SK-N-SH (cell line): ENCODE results near the gene ADGRL3. TPM values are rescaled to one million over a fixed set of nuclear protein-coding genes. Genes with fewer than 3 reads are reported as not detected.

Experiments used
- CTCF ChIA-PET: fragments of 300-600, 350-600 bp; formaldehyde crosslinking; extraction: SDS; loops from one replicate; lab custom pipeline; 2021; lab: Yijun Ruan, JAX
- POLR2A ChIA-PET: fragments of 350-600 bp; sonication (Branson Sonifier 250); formaldehyde crosslinking; extraction: SDS; loops from one replicate; lab custom pipeline; 2020; ENCODE audit warnings: antibody characterized with exemption, inconsistent platforms; lab: Yijun Ruan, JAX
- DNase-seq: peaks from one replicate; pipeline ENCODE4 v3.0.0; 2012
- H2AFZ ChIP-seq: fragments of 200-600 bp; sonication (generic); 2 replicates; pipeline ENCODE4 v1.8.1; 2016; ENCODE audit warnings: antibody characterized with exemption, mild to moderate bottlenecking, low read depth
- H3F3A ChIP-seq: fragments of 200-600 bp; sonication (generic); replicated peaks from 2 replicates; pipeline ENCODE3; 2016; ENCODE audit warnings: antibody characterized with exemption, mild to moderate bottlenecking; ENCODE audit not compliant: insufficient read depth
- H3K27ac ChIP-seq, 2 experiments: fragments of 200-500 bp in 1 of 2; fragments of 200-600 bp in 1 of 2; sonication (Bioruptor generic) in 1 of 2; sonication (generic), shearing (Covaris generic) in 1 of 2; 2 replicates each; pipeline versions ENCODE4 v1.5.1 to v1.6.1; 2014 to 2016; ENCODE audit warnings: low read depth in 2 of 2, inconsistent platforms in 1 of 2, low read length in 1 of 2, mild to moderate bottlenecking in 1 of 2, mixed read lengths in 1 of 2
- H3K27me3 ChIP-seq: fragments of 200-600 bp; sonication (generic), shearing (Covaris generic); 2 replicates; pipeline ENCODE4 v1.6.1; 2016; ENCODE audit warnings: mixed run types; ENCODE audit not compliant: insufficient read depth
- H3K36me3 ChIP-seq, 2 experiments: fragments of 200-500 bp in 1 of 2; fragments of 200-600 bp in 1 of 2; sonication (Bioruptor generic) in 1 of 2; sonication (generic) in 1 of 2; replicated peaks in 1 of 2; 2 replicates each; pipeline versions ENCODE3 to v1.5.1; 2014 to 2016; ENCODE audit warnings: low read length in 1 of 2, mild to moderate bottlenecking in 1 of 2; ENCODE audit not compliant: insufficient read depth in 2 of 2, control insufficient read depth in 1 of 2
- H3K4me1 ChIP-seq, 2 experiments: fragments of 200-500 bp in 1 of 2; fragments of 200-600 bp in 1 of 2; sonication (Bioruptor generic) in 1 of 2; sonication (generic), shearing (Covaris generic) in 1 of 2; 2 replicates each; pipeline versions ENCODE4 v1.5.1 to v1.6.1; 2014 to 2016; ENCODE audit warnings: low read depth in 1 of 2, low read length in 1 of 2, mixed run types in 1 of 2; ENCODE audit not compliant: insufficient read depth in 2 of 2, control insufficient read depth in 1 of 2
- H3K4me2 ChIP-seq: fragments of 200-600 bp; sonication (generic), shearing (Covaris generic); 2 replicates; pipeline ENCODE4 v1.6.1; 2017; ENCODE audit warnings: mixed run types
- H3K4me3 ChIP-seq, 2 experiments: fragments of 200-500 bp in 1 of 2; fragments of 200-600 bp in 1 of 2; sonication (Bioruptor generic) in 1 of 2; sonication (generic), shearing (Covaris generic) in 1 of 2; 2 replicates each; pipeline versions ENCODE4 v1.5.1 to v1.8.1; 2014 to 2016; ENCODE audit warnings: low read depth in 2 of 2, inconsistent platforms in 1 of 2, low read length in 1 of 2, mild to moderate bottlenecking in 1 of 2, mixed read lengths in 1 of 2, moderate library complexity in 1 of 2
- H3K79me2 ChIP-seq: fragments of 200-600 bp; sonication (generic); 2 replicates; pipeline ENCODE4 v1.8.1; 2017; ENCODE audit warnings: mild to moderate bottlenecking; ENCODE audit not compliant: insufficient read depth
- H3K9ac ChIP-seq: fragments of 200-600 bp; sonication (generic); 2 replicates; pipeline ENCODE4 v1.6.1; 2017; ENCODE audit warnings: mixed run types
- H3K9me2 ChIP-seq: fragments of 200-600 bp; sonication (generic); 2 replicates; pipeline ENCODE4 v1.6.1; 2017; ENCODE audit warnings: mixed run types
- H3K9me3 ChIP-seq: fragments of 200-600 bp; sonication (generic); 2 replicates; pipeline ENCODE4 v1.6.1; 2017; ENCODE audit warnings: mixed run types, mild to moderate bottlenecking, moderate library complexity
- H4K20me1 ChIP-seq: fragments of 200-600 bp; sonication (generic); 2 replicates; pipeline ENCODE4 v1.6.1; 2017; ENCODE audit warnings: mild to moderate bottlenecking, mixed run types; ENCODE audit not compliant: insufficient read depth
- CHD2 ChIP-seq: fragments of 150-350 bp; IDR thresholded peaks from 2 replicates; pipeline ENCODE4 v1.6.1; 2018; ENCODE audit warnings: low read length; ENCODE audit not compliant: partially characterized antibody
- ELF1 ChIP-seq: IDR thresholded peaks from 2 replicates; pipeline ENCODE4 v1.4.0; 2012
- EP300 ChIP-seq, 2 experiments: IDR thresholded peaks; 2 replicates each; pipeline versions ENCODE4 v1.4.0 to v1.6.1; 2012; ENCODE audit warnings: borderline replicate concordance in 1 of 2, low read depth in 1 of 2, low read length in 1 of 2
- EZH2phosphoT487 ChIP-seq: fragments of 200-600 bp; sonication (generic); IDR thresholded peaks from 2 replicates; pipeline ENCODE4 v1.6.1; 2017; ENCODE audit warnings: low read depth, mixed run types, mild to moderate bottlenecking, antibody characterized with exemption, moderate library complexity, borderline replicate concordance
- JUND ChIP-seq: IDR thresholded peaks from 2 replicates; pipeline ENCODE4 v1.4.0; 2012
- MAX ChIP-seq: IDR thresholded peaks from 2 replicates; pipeline ENCODE4 v1.4.0; 2012; ENCODE audit warnings: low read depth
- MEF2A ChIP-seq: IDR thresholded peaks from 2 replicates; pipeline ENCODE4 v1.4.0; 2012; ENCODE audit warnings: low read depth, borderline replicate concordance
- NRF1 ChIP-seq: IDR thresholded peaks from 2 replicates; pipeline ENCODE4 v1.6.1; 2012; ENCODE audit warnings: low read depth, mild to moderate bottlenecking, low read length
- POLR2AphosphoS5 ChIP-seq: IDR thresholded peaks from 2 replicates; pipeline ENCODE4 v1.6.1; 2012; ENCODE audit warnings: low read depth, low read length
- REST ChIP-seq: IDR thresholded peaks from 2 replicates; pipeline ENCODE4 v1.6.1; 2012; ENCODE audit warnings: mild to moderate bottlenecking, low read depth, low read length, moderate library complexity
- YY1 ChIP-seq: IDR thresholded peaks from 2 replicates; pipeline ENCODE4 v1.4.0; 2012; ENCODE audit warnings: low read depth, mild to moderate bottlenecking
- ZBTB33 ChIP-seq: IDR thresholded peaks from 2 replicates; pipeline ENCODE4 v1.4.0; 2012; ENCODE audit warnings: low read depth, borderline replicate concordance
- WGBS: methylation state at CpG from one replicate; pipeline ENCODE4 v1.1.6; 2017; ENCODE audit warnings: low lambda C conversion rate; 5-methylcytosine and 5-hydroxymethylcytosine counted together
- polyA plus RNA-seq, 3 experiments: library from polyadenylated mRNA; depleted of rRNA; stranded (reverse); fragments of >200 nt; gene quantifications; 2 replicates each; pipeline ENCODE4 v1.2.3, GENCODE V29; 2012
- TF ChIP-seq, protein P1 (sequence below): fragments of 200-600 bp; sonication (generic); IDR thresholded peaks from 2 replicates; pipeline ENCODE4 v1.6.1; 2017; ENCODE audit warnings: antibody characterized with exemption, mild to moderate bottlenecking, moderate library complexity
- TF ChIP-seq, protein P2 (sequence below): fragments of 150-350 bp; IDR thresholded peaks from 2 replicates; pipeline ENCODE4 v1.6.1; 2016; ENCODE audit warnings: mild to moderate bottlenecking, low read depth, low read length

Gene ADGRL3
- polyA plus RNA-seq, 1 of the 3 experiments (the other 2 are of a cell fraction): 0.03 TPM

- WGBS: 63% methylated on average over 1 of the region's 1 CpG
- no peaks in the 10 kb centered on the region for H3K4me1 ChIP-seq
- H3K79me2 ChIP-seq: no peaks in the 10 kb centered on the region; the same call in 1 of the 2 replicates
- TF ChIP-seq EP300 (IDR thresholded peaks at IDR 0.05; ENCODE audit: borderline replicate concordance in 1 of 2, low read depth in 1 of 2, low read length in 1 of 2) (no peak), ELF1 (no peak), MAX (no peak), NRF1 (no peak), ZBTB33 (no peak), MEF2A (no peak), JUND (no peak), CHD2 (no peak), YY1 (no peak), REST (no peak), POLR2AphosphoS5 (no peak), EZH2phosphoT487 (no peak)
- TF ChIP-seq, protein P1, sequence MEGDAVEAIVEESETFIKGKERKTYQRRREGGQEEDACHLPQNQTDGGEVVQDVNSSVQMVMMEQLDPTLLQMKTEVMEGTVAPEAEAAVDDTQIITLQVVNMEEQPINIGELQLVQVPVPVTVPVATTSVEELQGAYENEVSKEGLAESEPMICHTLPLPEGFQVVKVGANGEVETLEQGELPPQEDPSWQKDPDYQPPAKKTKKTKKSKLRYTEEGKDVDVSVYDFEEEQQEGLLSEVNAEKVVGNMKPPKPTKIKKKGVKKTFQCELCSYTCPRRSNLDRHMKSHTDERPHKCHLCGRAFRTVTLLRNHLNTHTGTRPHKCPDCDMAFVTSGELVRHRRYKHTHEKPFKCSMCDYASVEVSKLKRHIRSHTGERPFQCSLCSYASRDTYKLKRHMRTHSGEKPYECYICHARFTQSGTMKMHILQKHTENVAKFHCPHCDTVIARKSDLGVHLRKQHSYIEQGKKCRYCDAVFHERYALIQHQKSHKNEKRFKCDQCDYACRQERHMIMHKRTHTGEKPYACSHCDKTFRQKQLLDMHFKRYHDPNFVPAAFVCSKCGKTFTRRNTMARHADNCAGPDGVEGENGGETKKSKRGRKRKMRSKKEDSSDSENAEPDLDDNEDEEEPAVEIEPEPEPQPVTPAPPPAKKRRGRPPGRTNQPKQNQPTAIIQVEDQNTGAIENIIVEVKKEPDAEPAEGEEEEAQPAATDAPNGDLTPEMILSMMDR: no peak
- TF ChIP-seq, protein P2, sequence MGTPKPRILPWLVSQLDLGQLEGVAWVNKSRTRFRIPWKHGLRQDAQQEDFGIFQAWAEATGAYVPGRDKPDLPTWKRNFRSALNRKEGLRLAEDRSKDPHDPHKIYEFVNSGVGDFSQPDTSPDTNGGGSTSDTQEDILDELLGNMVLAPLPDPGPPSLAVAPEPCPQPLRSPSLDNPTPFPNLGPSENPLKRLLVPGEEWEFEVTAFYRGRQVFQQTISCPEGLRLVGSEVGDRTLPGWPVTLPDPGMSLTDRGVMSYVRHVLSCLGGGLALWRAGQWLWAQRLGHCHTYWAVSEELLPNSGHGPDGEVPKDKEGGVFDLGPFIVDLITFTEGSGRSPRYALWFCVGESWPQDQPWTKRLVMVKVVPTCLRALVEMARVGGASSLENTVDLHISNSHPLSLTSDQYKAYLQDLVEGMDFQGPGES: no peak
- no peak overlapping the region for H3K4me3 ChIP-seq
- no peaks in the 10 kb centered on the region for H3K9me2 ChIP-seq
- no peaks in the 10 kb centered on the region for H3F3A ChIP-seq
- ChIA-PET CTCF (no interaction called here), POLR2A (no interaction called here)
- H3K9ac ChIP-seq: no peak overlapping the region
- no peaks in the 10 kb centered on the region for H3K27me3 ChIP-seq
- no peaks in the 10 kb centered on the region for H4K20me1 ChIP-seq
- H3K4me2 ChIP-seq: no peak overlapping the region
- H3K9me3 ChIP-seq: no peaks in the 10 kb centered on the region
- H2AFZ ChIP-seq: no peak overlapping the region
- no peaks in the 10 kb centered on the region for H3K36me3 ChIP-seq
- H3K27ac ChIP-seq: no peak overlapping the region
- DNase-seq: no peak
These were observed 200.4 kb downstream of the ADGRL3 start for GRCh38 chr4:61400439-61401038.
